Activated B cell treated with CpG ODN at 0.5 μM for 24 hours (primary cell): ENCODE results near the gene EEIG1. TPM values are rescaled to one million over a fixed set of nuclear protein-coding genes. Genes with fewer than 3 reads are reported as not detected.

ENCODE experiments used
- ATAC-seq: fragments of 200-7000 bp; cut with Tn5 transposase; one replicate; pipeline ENCODE4 v1.10.0; 2021; ENCODE audit warnings: low read depth, mild to moderate bottlenecking, moderate library complexity
- CTCF ChIA-PET: fragments of 350-600 bp; sonication (Branson Sonifier 250); formaldehyde crosslinking; loops from one replicate; lab custom pipeline; 2021; ENCODE audit warnings: antibody characterized with exemption; lab: Charles Lee
- POLR2A ChIA-PET: fragments of 350-600 bp; sonication (Branson Sonifier 250); formaldehyde crosslinking; loops from one replicate; lab custom pipeline; 2021; ENCODE audit warnings: antibody characterized with exemption; lab: Charles Lee
- DNase-seq: peaks from one replicate; pipeline ENCODE4 v3.0.0; 2022
- H3K27ac Mint-ChIP-seq: one replicate; pipeline ENCODE4 v1.8.0; 2020; ENCODE audit warnings: mixed read lengths
- H3K27me3 Mint-ChIP-seq: one replicate; pipeline ENCODE4 v1.8.0; 2021; ENCODE audit warnings: mixed read lengths
- H3K36me3 Mint-ChIP-seq: one replicate; pipeline ENCODE4 v1.8.0; 2021; ENCODE audit warnings: low read depth, mixed read lengths
- H3K4me1 Mint-ChIP-seq: one replicate; pipeline ENCODE4 v1.8.0; 2021; ENCODE audit warnings: mixed read lengths
- H3K4me3 Mint-ChIP-seq: one replicate; pipeline ENCODE4 v1.8.0; 2020; ENCODE audit warnings: mild to moderate bottlenecking, mixed read lengths
- H3K9me3 Mint-ChIP-seq: one replicate; pipeline ENCODE4 v1.8.0; 2020; ENCODE audit warnings: mixed read lengths
- CTCF ChIP-seq: fragments of 200-600 bp; IDR thresholded peaks from one replicate; pipeline ENCODE4 v1.8.0; 2022; ENCODE audit warnings: antibody characterized with exemption, mild to moderate bottlenecking
- intact Hi-C: fragments of 100-400 bp; cut with micrococcal nuclease; formaldehyde crosslinking; loops from one replicate; pipeline ENCODE4 v1.15.1; 2024
- total RNA-seq: library from RNA; stranded (reverse); gene quantifications from 2 replicates; pipeline ENCODE4 v1.2.3, GENCODE V29; 2022

The EEIG1 gene
- total RNA-seq, 1 donor from 2014 or later: 88.1 TPM

- no peak for TF ChIP-seq CTCF
- no peak for DNase-seq
- H3K27me3 Mint-ChIP-seq: no peaks in the 10 kb centered on the region
- no peak for ATAC-seq
- H3K4me1 Mint-ChIP-seq: peaks cover 26% of the 10 kb centered on the region
- peaks cover 50% of the 10 kb centered on the region for H3K36me3 Mint-ChIP-seq
- H3K27ac Mint-ChIP-seq: no peak overlapping the region
- CTCF ChIA-PET: interaction anchor here (3.2 kb wide), 1 partner anchor 85 kb away, joined by 21 read pairs; no protein-coding TSS in a partner anchor
- intact Hi-C loops: no loop called here
- POLR2A ChIA-PET: interaction anchor here (0.6 kb wide), 1 partner anchor 31 kb away, joined by 4 read pairs; no protein-coding TSS in a partner anchor
- no peak overlapping the region for H3K4me3 Mint-ChIP-seq
- no peaks in the 10 kb centered on the region for H3K9me3 Mint-ChIP-seq
Measured at GRCh38 chr9:127949827-127950512, 30.8 kb downstream of the EEIG1 start.

GRCh38 chr9:127947841-127948710 lies 32.7 kb downstream of the EEIG1 start:
- Mint-ChIP-seq H3K36me3 (peaks cover 65% of the 10 kb centered on the region), H3K27me3 (no peaks in the 10 kb centered on the region), H3K4me1 (peaks cover 26% of the 10 kb centered on the region), H3K9me3 (no peaks in the 10 kb centered on the region), H3K27ac (peak overlapping the region; percentile 54), H3K4me3 (no peak overlapping the region)
- POLR2A ChIA-PET: interaction anchor here (0.9 to 1.1 kb wide), 2 partner anchors 36 to 78 kb away, joined by 3 to 4 read pairs; no protein-coding TSS in a partner anchor
- CTCF ChIA-PET: interaction anchor here (0.9 to 3.2 kb wide), 2 partner anchors 87 to 170 kb away, joined by 3 to 21 read pairs; no protein-coding TSS in a partner anchor
- intact Hi-C loops: no loop called here
- ATAC-seq (no peak), DNase-seq (no peak)
- TF ChIP-seq CTCF: no peak

GRCh38 chr9:127946728-127947127 lies 34.1 kb downstream of the EEIG1 start:
- H3K4me1 Mint-ChIP-seq: peaks cover 27% of the 10 kb centered on the region
- CTCF ChIA-PET: no interaction called here
- no peak for TF ChIP-seq CTCF
- no peak overlapping the region for H3K4me3 Mint-ChIP-seq
- intact Hi-C loops: no loop called here
- ATAC-seq: no peak
- H3K27ac Mint-ChIP-seq: no peak overlapping the region
- DNase-seq: no peak
- peaks cover 73% of the 10 kb centered on the region for H3K36me3 Mint-ChIP-seq
- H3K27me3 Mint-ChIP-seq: no peaks in the 10 kb centered on the region
- H3K9me3 Mint-ChIP-seq: no peaks in the 10 kb centered on the region
- POLR2A ChIA-PET: no interaction called here

- TF ChIP-seq CTCF: no peak
- Mint-ChIP-seq H3K27ac (peak overlapping the region; percentile 35), H3K4me3 (no peak overlapping the region), H3K36me3 (peaks cover 71% of the 10 kb centered on the region), H3K9me3 (no peaks in the 10 kb centered on the region), H3K4me1 (peaks cover 26% of the 10 kb centered on the region), H3K27me3 (no peaks in the 10 kb centered on the region)
- ATAC-seq (no peak), DNase-seq (no peak)
- ChIA-PET CTCF (no interaction called here), POLR2A (no interaction called here)
- intact Hi-C loops: no loop called here
Measured at GRCh38 chr9:127945942-127946341, 34.8 kb downstream of the EEIG1 start.

- H3K36me3 Mint-ChIP-seq: peaks cover 72% of the 10 kb centered on the region
- peaks cover 24% of the 10 kb centered on the region for H3K4me1 Mint-ChIP-seq
- H3K9me3 Mint-ChIP-seq: no peaks in the 10 kb centered on the region
- TF ChIP-seq CTCF: no peak
- POLR2A ChIA-PET: no interaction called here
- no peak for ATAC-seq
- peak overlapping the region; percentile 35 for H3K27ac Mint-ChIP-seq
- DNase-seq: no peak
- CTCF ChIA-PET: interaction anchor here (7.3 kb wide), 1 partner anchor 91 kb away, joined by 160 read pairs; no protein-coding TSS in a partner anchor
- H3K27me3 Mint-ChIP-seq: no peaks in the 10 kb centered on the region
- intact Hi-C loops: no loop called here
- no peak overlapping the region for H3K4me3 Mint-ChIP-seq
Measured at GRCh38 chr9:127945338-127945737, 35.5 kb downstream of the EEIG1 start.
